ENCODE results near the gene KRT31.
"Not testable (repeated sequence)": the region's sequence is repeated elsewhere in the genome, so short reads cannot be mapped to it uniquely, and the experiment has no call there.

GRCh38 chr17:41422586-41422985 lies 25.2 kb upstream of the KRT31 start:
- TF ChIP-seq, protein P1, sequence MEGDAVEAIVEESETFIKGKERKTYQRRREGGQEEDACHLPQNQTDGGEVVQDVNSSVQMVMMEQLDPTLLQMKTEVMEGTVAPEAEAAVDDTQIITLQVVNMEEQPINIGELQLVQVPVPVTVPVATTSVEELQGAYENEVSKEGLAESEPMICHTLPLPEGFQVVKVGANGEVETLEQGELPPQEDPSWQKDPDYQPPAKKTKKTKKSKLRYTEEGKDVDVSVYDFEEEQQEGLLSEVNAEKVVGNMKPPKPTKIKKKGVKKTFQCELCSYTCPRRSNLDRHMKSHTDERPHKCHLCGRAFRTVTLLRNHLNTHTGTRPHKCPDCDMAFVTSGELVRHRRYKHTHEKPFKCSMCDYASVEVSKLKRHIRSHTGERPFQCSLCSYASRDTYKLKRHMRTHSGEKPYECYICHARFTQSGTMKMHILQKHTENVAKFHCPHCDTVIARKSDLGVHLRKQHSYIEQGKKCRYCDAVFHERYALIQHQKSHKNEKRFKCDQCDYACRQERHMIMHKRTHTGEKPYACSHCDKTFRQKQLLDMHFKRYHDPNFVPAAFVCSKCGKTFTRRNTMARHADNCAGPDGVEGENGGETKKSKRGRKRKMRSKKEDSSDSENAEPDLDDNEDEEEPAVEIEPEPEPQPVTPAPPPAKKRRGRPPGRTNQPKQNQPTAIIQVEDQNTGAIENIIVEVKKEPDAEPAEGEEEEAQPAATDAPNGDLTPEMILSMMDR (IDR thresholded peaks at IDR 0.05; ENCODE audit: low read depth, low read length), result not testable (repeated sequence)
- not testable (repeated sequence) for TF ChIP-seq EZH2phosphoT487 (IDR thresholded peaks at IDR 0.05; ENCODE audit: low read depth)
